Uterus (tissue), 4 donors: ENCODE measurements around the gene NPHP3. TPM values are rescaled to one million over a fixed set of nuclear protein-coding genes. Genes with fewer than 3 reads are reported as not detected.
"Not testable (repeated sequence)": the region's sequence is repeated elsewhere in the genome, so short reads cannot be mapped to it uniquely, and the experiment has no call there.

Experiments
- DNase-seq, 2 donors: peaks; one replicate each; pipeline ENCODE4 v3.0.0-alpha.2; 2019 to 2020
- H3K27ac ChIP-seq, 2 donors: fragments of 200-600 bp; sonication (generic); 1 replicate in 1 of 2; 2 replicates in 1 of 2; pipeline ENCODE4 v1.5.1; 2016 to 2018
- H3K27me3 ChIP-seq, 2 donors: fragments of 200-600 bp; sonication (generic); one replicate each; pipeline ENCODE4 v1.5.1; 2018 to 2019; ENCODE audit warnings: control low read depth in 1 of 2
- H3K36me3 ChIP-seq, 2 donors: fragments of 200-600 bp; sonication (generic); one replicate each; pipeline ENCODE4 v1.5.1; 2019; ENCODE audit warnings: control low read depth in 1 of 2
- H3K4me1 ChIP-seq, 2 donors: fragments of 200-600 bp; sonication (generic); one replicate each; pipeline ENCODE4 v1.5.1; 2018 to 2019; ENCODE audit warnings: control low read depth in 1 of 2
- H3K4me3 ChIP-seq, 2 donors: fragments of 200-600 bp; sonication (generic); 1 replicate in 1 of 2; 2 replicates in 1 of 2; pipeline ENCODE4 v1.5.1; 2018 to 2019; ENCODE audit warnings: mild to moderate bottlenecking in 1 of 2
- H3K9me3 ChIP-seq, 2 donors: fragments of 200-600 bp; sonication (generic); one replicate each; pipeline ENCODE4 v1.5.1; 2019; ENCODE audit warnings: control low read depth in 1 of 2
- CTCF ChIP-seq, 4 experiments: fragments of 200-600 bp in 2 of 4; fragments of 450-650 bp in 2 of 4; sonication (generic) in 2 of 4; IDR thresholded peaks; one replicate each; pipeline ENCODE4 v1.5.1; 2016 to 2019; ENCODE audit warnings: antibody characterized with exemption in 4 of 4, mild to moderate bottlenecking in 2 of 4, moderate library complexity in 1 of 4
- POLR2A ChIP-seq, 2 donors: fragments of 450-650 bp; IDR thresholded peaks; one replicate each; pipeline ENCODE4 v1.6.1; 2016; ENCODE audit warnings: antibody characterized with exemption in 2 of 2, mild to moderate bottlenecking in 1 of 2, moderate library complexity in 1 of 2
- intact Hi-C: fragments of 100-400 bp; cut with DNase I; formaldehyde crosslinking; loops from one replicate; pipeline ENCODE4 v1.15.1; 2023; ENCODE audit warnings: low total_unique reads
- total RNA-seq, 4 donors: library from RNA; depleted of rRNA in 3 of 4; stranded (reverse); fragments of >200 nt in 3 of 4; gene quantifications; one replicate each; pipeline versions ENCODE4 v1.1.0 to v1.2.4, GENCODE V29; 2014 to 2023
- donor health status: DM: yes; HTN: yes; CAD: no.

NPHP3 gene
- total RNA-seq, 4 donors from 2014 or later = 50.3 to 111 (median 57.8) TPM

DNA sequence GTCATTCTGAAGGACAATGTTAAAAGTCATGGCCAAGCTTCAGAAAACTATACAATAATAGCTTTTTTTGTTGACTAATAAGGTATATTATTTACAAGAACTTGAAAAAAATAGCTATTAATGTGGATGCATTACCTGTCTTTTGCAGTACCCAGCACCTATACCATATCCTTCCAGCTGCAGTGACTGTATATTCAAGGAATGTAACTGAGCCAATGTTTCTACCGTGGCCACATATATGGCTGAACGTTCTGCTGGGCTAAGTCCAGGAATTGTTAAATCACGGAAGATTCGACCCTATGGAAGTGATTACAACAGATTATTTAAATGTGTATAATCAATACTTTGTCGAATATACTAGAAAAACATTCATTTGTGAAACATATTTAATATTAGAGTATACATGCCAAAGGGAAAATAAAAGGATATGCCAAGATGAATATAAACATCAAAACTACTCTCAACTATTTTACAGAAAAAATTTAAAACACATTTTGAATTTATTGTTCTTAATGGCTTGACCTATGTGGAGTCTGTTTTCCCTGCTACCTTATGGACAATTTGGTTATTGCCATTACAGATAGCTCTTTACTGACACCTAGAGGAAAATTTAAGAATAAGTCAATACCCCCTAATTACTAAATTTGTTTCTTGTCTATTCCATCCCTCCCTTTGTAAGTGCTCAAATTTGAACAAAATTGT is 80.2 kb downstream of the NPHP3 start:
- Histone ChIP-seq H3K27ac (no peak overlapping the region), H3K9me3 (no peaks in the 10 kb centered on the region), H3K36me3 (no peaks in the 10 kb centered on the region), H3K4me1 (no peaks in the 10 kb centered on the region), H3K4me3 (no peak overlapping the region), H3K27me3 (no peaks in the 10 kb centered on the region)
- TF ChIP-seq POLR2A (IDR thresholded peaks at IDR 0.05) (no peak), CTCF (IDR thresholded peaks at IDR 0.05) (peak; percentile 78 to 82 (median 80))
- intact Hi-C loops = loop anchor here (5.0 kb wide), 1 partner anchor 105 kb away; no protein-coding TSS in a partner anchor
- no peak for DNase-seq

DNA sequence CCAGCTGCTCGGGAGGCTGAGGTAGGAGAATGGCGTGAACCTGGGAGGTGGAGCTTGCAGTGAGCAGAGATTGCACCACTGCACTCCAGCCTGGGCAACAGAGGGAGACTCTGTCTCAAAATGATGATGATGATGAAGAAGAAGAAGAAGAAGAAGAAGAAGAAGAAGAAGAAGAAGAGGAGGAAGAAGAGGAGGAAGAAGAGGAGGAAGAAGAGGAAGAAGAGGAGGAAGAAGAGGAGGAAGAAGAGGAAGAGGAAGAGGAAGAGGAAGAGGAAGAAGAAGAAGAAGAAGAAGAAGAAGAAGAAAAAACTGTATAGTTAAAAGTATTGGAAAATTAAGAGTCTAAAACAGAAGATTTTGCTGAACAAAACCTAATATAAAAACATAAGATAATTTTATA is 80.8 kb downstream of the NPHP3 start:
- intact Hi-C loops = loop anchor here (5.0 kb wide), 1 partner anchor 104 kb away; no protein-coding TSS in a partner anchor
- not testable (repeated sequence) for H3K36me3 ChIP-seq, H3K27me3 ChIP-seq, H3K4me3 ChIP-seq, H3K4me1 ChIP-seq, DNase-seq, H3K27ac ChIP-seq, H3K9me3 ChIP-seq

GRCh38 chr3:132638706-132639105 is 83.5 kb downstream of the NPHP3 start:
- intact Hi-C loops = no loop called here
- Histone ChIP-seq H3K4me3 (no peak overlapping the region), H3K9me3 (no peaks in the 10 kb centered on the region), H3K27ac (no peak overlapping the region), H3K4me1 (no peaks in the 10 kb centered on the region), H3K27me3 (no peaks in the 10 kb centered on the region), H3K36me3 (no peaks in the 10 kb centered on the region)
- TF ChIP-seq POLR2A (IDR thresholded peaks at IDR 0.05) (no peak), CTCF (IDR thresholded peaks at IDR 0.05) (no peak)
- DNase-seq = no peak

- H3K4me1 ChIP-seq = no peaks in the 10 kb centered on the region
- intact Hi-C loops = no loop called here
- no peaks in the 10 kb centered on the region for H3K36me3 ChIP-seq
- H3K27ac ChIP-seq = no peak overlapping the region
- no peak overlapping the region for H3K4me3 ChIP-seq
- H3K9me3 ChIP-seq = no peaks in the 10 kb centered on the region
- no peak for DNase-seq
- no peaks in the 10 kb centered on the region for H3K27me3 ChIP-seq
- TF ChIP-seq POLR2A (IDR thresholded peaks at IDR 0.05) (no peak), CTCF (IDR thresholded peaks at IDR 0.05) (no peak)
These were observed 84.6 kb downstream of the NPHP3 start for GRCh38 chr3:132637590-132637989.

GRCh38 chr3:132635052-132635451 is 87.2 kb downstream of the NPHP3 start:
- intact Hi-C loops = no loop called here
- Histone ChIP-seq H3K4me3 (no peak overlapping the region), H3K4me1 (no peaks in the 10 kb centered on the region), H3K27me3 (no peaks in the 10 kb centered on the region), H3K9me3 (no peaks in the 10 kb centered on the region), H3K27ac (no peak overlapping the region), H3K36me3 (no peaks in the 10 kb centered on the region)
- DNase-seq = no peak
- TF ChIP-seq CTCF (IDR thresholded peaks at IDR 0.05) (no peak), POLR2A (IDR thresholded peaks at IDR 0.05) (no peak)

Other genes with a start within 250 kb of the NPHP3 start
- gene ACKR4, start 125.1 kb downstream of the NPHP3 start, total RNA-seq = 1 to 10 TPM; 2.0 to 4.7 (median 4.4) TPM
- 100 to 1,000 TPM in 1 of 4 donors, 10 to 100 TPM in 3; 24.7 to 115 (median 47.0) TPM for gene ACAD11, start 62.6 kb downstream of the NPHP3 start, total RNA-seq
- gene UBA5, start 62.1 kb downstream of the NPHP3 start, total RNA-seq = 10 to 100 TPM; 12.6 to 67.2 (median 39.6) TPM